HepG2 (cell line): ENCODE results near the gene ZFAND3. TPM values are rescaled to one million over a fixed set of nuclear protein-coding genes. Genes with fewer than 3 reads are reported as not detected.

ENCODE experiments used
- ATAC-seq: fragments of 200-7000 bp; cut with Tn5 transposase; 3 replicates; pipeline ENCODE4 v1.9.1; 2020; ENCODE audit warnings: mild to moderate bottlenecking, moderate library complexity
- BruUV-seq: library from RNA; stranded (reverse); fragments of 400-500 nt; replicated peaks from 2 replicates; lab custom pipeline; 2021; lab: Mats Ljungman, UMichigan
- CTCF ChIA-PET: fragments of 300-600 bp; formaldehyde crosslinking; extraction: SDS; loops from one replicate; lab custom pipeline; 2021; ENCODE audit warnings: low total read pairs, inconsistent platforms, low intra/inter-chr PET ratio; lab: Yijun Ruan, JAX
- POLR2A ChIA-PET: fragments of 350-600 bp; sonication (Branson Sonifier 250); formaldehyde crosslinking; loops from one replicate; lab custom pipeline; 2020; ENCODE audit warnings: antibody characterized with exemption, inconsistent platforms; lab: Yijun Ruan, JAX
- DNase-seq: peaks from one replicate; pipeline ENCODE4 v3.0.0-alpha.2; 2015; ENCODE audit warnings: low spot score
- FAIRE-seq: peaks from 3 replicates; lab custom pipeline; 2011; peaks lifted over from hg19 to GRCh38; lab: Jason Lieb, UNC
- H2AFZ ChIP-seq: one replicate; pipeline ENCODE4 v1.6.1; 2011; ENCODE audit warnings: low read length, inconsistent platforms
- H3K27ac ChIP-seq: fragments of 300-600 bp; 3 replicates; pipeline ENCODE4 v1.8.0; 2011; ENCODE audit warnings: mixed run types, mild to moderate bottlenecking, mixed read lengths, low read length, inconsistent platforms; ENCODE audit not compliant: insufficient read depth; ENCODE audit errors: extremely low read length
- H3K27me3 ChIP-seq, 2 experiments: fragments of 200-600 bp in 1 of 2; 2 replicates in 1 of 2; 3 replicates in 1 of 2; pipeline versions ENCODE4 v1.6.0 to v1.8.0; 2011; ENCODE audit warnings: low read length in 2 of 2, mild to moderate bottlenecking in 2 of 2, moderate library complexity in 2 of 2, inconsistent platforms in 1 of 2; ENCODE audit not compliant: insufficient read depth in 2 of 2, control insufficient read depth in 1 of 2
- H3K36me3 ChIP-seq, 2 experiments: fragments of 200-600 bp in 1 of 2; replicated peaks in 1 of 2; 2 replicates in 1 of 2; 3 replicates in 1 of 2; pipeline versions ENCODE4 v1.5.1 to v1.8.0; 2011; ENCODE audit warnings: low read length in 2 of 2, inconsistent platforms in 1 of 2; ENCODE audit not compliant: insufficient read depth in 2 of 2, control insufficient read depth in 1 of 2
- H3K4me1 ChIP-seq: 2 replicates; pipeline ENCODE4 v1.5.1; 2012; ENCODE audit warnings: low read length, inconsistent platforms; ENCODE audit not compliant: insufficient read depth
- H3K4me2 ChIP-seq: 2 replicates; pipeline ENCODE4 v1.6.0; 2011; ENCODE audit warnings: low read depth, low read length, inconsistent platforms
- H3K4me3 ChIP-seq, 3 experiments: fragments of 200-600 bp in 1 of 3; sonication (generic), shearing (Covaris generic) in 1 of 3; replicated peaks in 1 of 3; 2 replicates each; pipeline ENCODE4 v1.5.1; 2011 to 2016; ENCODE audit warnings: low read length in 3 of 3, inconsistent platforms in 2 of 3, low read depth in 2 of 3, mild to moderate bottlenecking in 2 of 3, control low read depth in 1 of 3, mixed read lengths in 1 of 3; ENCODE audit not compliant: insufficient read depth in 1 of 3
- H3K79me2 ChIP-seq: one replicate; pipeline ENCODE4 v1.6.1; 2011; ENCODE audit warnings: low read length, inconsistent platforms; ENCODE audit not compliant: insufficient read depth
- H3K9ac ChIP-seq: 2 replicates; pipeline ENCODE4 v1.6.0; 2011; ENCODE audit warnings: mild to moderate bottlenecking, low read depth, low read length, inconsistent platforms; ENCODE audit not compliant: insufficient read depth
- H3K9me3 ChIP-seq: 2 replicates; pipeline ENCODE4 v1.5.1; 2012; ENCODE audit warnings: mild to moderate bottlenecking, low read length
- H4K20me1 ChIP-seq: 2 replicates; pipeline ENCODE4 v1.6.0; 2011; ENCODE audit warnings: inconsistent platforms, mild to moderate bottlenecking, low read length, moderate library complexity; ENCODE audit not compliant: insufficient read depth
- KDM4B ChIP-seq: sonication (generic); formaldehyde crosslinking; IDR thresholded peaks from 2 replicates; pipeline ENCODE4 v1.4.0; 2020; ENCODE audit warnings: missing genetic modification reagents
- MAFF ChIP-seq: IDR thresholded peaks from 2 replicates; pipeline ENCODE4 v1.6.1; 2011; ENCODE audit warnings: low read depth, low read length, improper control_type of control experiment
- SCMH1 ChIP-seq: sonication (generic); formaldehyde crosslinking; IDR thresholded peaks from 2 replicates; pipeline ENCODE4 v1.9.0; 2021; ENCODE audit warnings: missing genetic modification reagents, mild to moderate bottlenecking, borderline replicate concordance
- U2AF1 ChIP-seq: fragments of 200-400 bp; formaldehyde crosslinking; optimal IDR thresholded peaks from 2 replicates; pipeline ENCODE3; 2017; ENCODE audit warnings: mild to moderate bottlenecking, low read depth, low read length
- ZNF432 ChIP-seq: sonication (generic); formaldehyde crosslinking; IDR thresholded peaks from 2 replicates; pipeline ENCODE4 v1.5.0; 2020; ENCODE audit warnings: missing genetic modification reagents, mild to moderate bottlenecking, borderline replicate concordance
- ZNF615 ChIP-seq: sonication (generic); formaldehyde crosslinking; IDR thresholded peaks from 2 replicates; pipeline ENCODE4 v1.5.0; 2020; ENCODE audit warnings: mild to moderate bottlenecking, missing genetic modification reagents, borderline replicate concordance
- ZNF737 ChIP-seq: sonication (generic); formaldehyde crosslinking; IDR thresholded peaks from 2 replicates; pipeline ENCODE4 v1.5.0; 2020; ENCODE audit warnings: missing genetic modification reagents, mild to moderate bottlenecking, borderline replicate concordance
- WGBS: methylation state at CpG from one replicate; pipeline ENCODE4 v1.1.6; 2017; ENCODE audit warnings: low lambda C conversion rate; 5-methylcytosine and 5-hydroxymethylcytosine counted together
- in situ Hi-C: cut with HindIII; loops from 2 replicates; pipeline ENCODE4 v1.10.0; 2017; ENCODE audit warnings: low pct_unique_long_range_greater_than_20kb; ENCODE audit not compliant: extremely low pct_ligation_motif_present
- intact Hi-C: fragments of 100-400 bp; cut with micrococcal nuclease; formaldehyde crosslinking; loops from one replicate; pipeline ENCODE4 v1.10.0; 2022; ENCODE audit not compliant: unreplicated experiment
- polyA plus RNA-seq, 8 experiments: library from polyadenylated mRNA; depleted of rRNA in 3 of 8; stranded (reverse) in 7 of 8; unstranded in 1 of 8; fragments of >200 nt; fragmentation: Illumina TruSeq in 4 of 8; extraction: Trizol in 4 of 8; gene quantifications; 2 replicates each; pipeline versions ENCODE4 v1.2.1 to v1.2.3, GENCODE V29; 2011 to 2016; ENCODE audit warnings: low read depth in 4 of 8, missing spikeins in 1 of 8, mixed read lengths in 1 of 8; ENCODE audit not compliant: insufficient read depth in 1 of 8
- total RNA-seq, 5 experiments: library from RNA; depleted of rRNA; stranded (reverse); fragments of >200 nt; fragmentation: Illumina TruSeq; extraction: Trizol; gene quantifications; 2 replicates each; pipeline ENCODE4 v1.2.3, GENCODE V29; 2016; ENCODE audit warnings: low read depth in 1 of 5
- TF ChIP-seq, protein P1 (sequence below): sonication (generic); formaldehyde crosslinking; IDR thresholded peaks from 2 replicates; pipeline ENCODE4 v1.4.0; 2020; ENCODE audit warnings: missing genetic modification reagents, borderline replicate concordance
- TF ChIP-seq, protein P2 (sequence below): sonication (generic); formaldehyde crosslinking; IDR thresholded peaks from 2 replicates; pipeline ENCODE4 v1.4.0; 2020; ENCODE audit warnings: missing genetic modification reagents

The ZFAND3 gene
- total and polyA plus RNA-seq, 2 of the 13 experiments (the other 11 are each of a cell fraction or from before 2014, with no cell fraction given): 16.4 to 17.1 TPM

DNA sequence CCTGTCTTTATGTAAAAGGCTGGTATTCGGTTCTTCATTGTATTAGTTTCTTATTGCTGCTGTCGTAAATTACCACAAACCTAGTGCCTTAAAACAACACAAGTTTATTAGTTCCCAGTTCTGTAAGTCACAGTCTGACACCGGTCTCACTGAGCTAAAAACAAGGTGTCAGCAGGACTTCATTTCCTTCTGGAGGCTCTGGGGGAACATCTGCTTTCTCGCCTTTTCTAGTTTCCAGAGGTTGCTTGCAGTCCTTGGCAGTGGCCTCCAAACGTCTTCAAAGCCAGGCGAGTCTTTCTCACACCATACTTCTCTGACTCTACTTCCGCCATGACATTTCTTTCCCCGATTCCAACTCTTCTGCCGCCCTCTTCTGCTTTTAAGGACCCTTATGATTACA lies 43.0 kb upstream of the ZFAND3 start:
- CTCF ChIA-PET: no interaction called here
- no TSS peak for BruUV-seq
- H3K4me1 ChIP-seq: peaks cover 18% of the 10 kb centered on the region; the same call in 1 of the 2 replicates
- H3K36me3 ChIP-seq: no peaks in the 10 kb centered on the region
- TF ChIP-seq KDM4B (CRISPR knock-in tag) (no peak), MAFF (no peak), ZNF615 (CRISPR knock-in tag) (no peak), SCMH1 (CRISPR knock-in tag) (no peak), U2AF1 (no peak), ZNF737 (CRISPR knock-in tag) (no peak), ZNF432 (CRISPR knock-in tag) (no peak)
- TF ChIP-seq, protein P1, sequence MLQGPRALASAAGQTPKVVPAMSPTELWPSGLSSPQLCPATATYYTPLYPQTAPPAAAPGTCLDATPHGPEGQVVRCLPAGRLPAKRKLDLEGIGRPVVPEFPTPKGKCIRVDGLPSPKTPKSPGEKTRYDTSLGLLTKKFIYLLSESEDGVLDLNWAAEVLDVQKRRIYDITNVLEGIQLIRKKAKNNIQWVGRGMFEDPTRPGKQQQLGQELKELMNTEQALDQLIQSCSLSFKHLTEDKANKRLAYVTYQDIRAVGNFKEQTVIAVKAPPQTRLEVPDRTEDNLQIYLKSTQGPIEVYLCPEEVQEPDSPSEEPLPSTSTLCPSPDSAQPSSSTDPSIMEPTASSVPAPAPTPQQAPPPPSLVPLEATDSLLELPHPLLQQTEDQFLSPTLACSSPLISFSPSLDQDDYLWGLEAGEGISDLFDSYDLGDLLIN (CRISPR knock-in tag): no peak
- TF ChIP-seq, protein P2, sequence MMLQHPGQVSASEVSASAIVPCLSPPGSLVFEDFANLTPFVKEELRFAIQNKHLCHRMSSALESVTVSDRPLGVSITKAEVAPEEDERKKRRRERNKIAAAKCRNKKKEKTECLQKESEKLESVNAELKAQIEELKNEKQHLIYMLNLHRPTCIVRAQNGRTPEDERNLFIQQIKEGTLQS: no peak
- TF ChIP-seq, all 625 proteins: peak for 0
- Histone ChIP-seq H3K27me3 (peaks cover 1 to 31% of the 10 kb centered on the region in 2 experiments; a peak in 3 of 5 replicates), H4K20me1 (no peaks in the 10 kb centered on the region), H2AFZ (no peak overlapping the region), H3K4me3 (no peak overlapping the region), H3K9me3 (no peaks in the 10 kb centered on the region), H3K9ac (no peak overlapping the region), H3K4me2 (no peak overlapping the region), H3K79me2 (no peaks in the 10 kb centered on the region), H3K27ac (no peak overlapping the region)
- ATAC-seq (no peak), DNase-seq (no peak), FAIRE-seq (no peak)
- intact Hi-C loops: no loop called here
- POLR2A ChIA-PET: no interaction called here
- in situ Hi-C loops: no loop called here
- WGBS: 52% methylated on average over 9 of the region's 9 CpGs
